NCI-H510A treated with DMSO at 0.1 percent for 48 hours (cell line): Measurements from ENCODE around the gene HDAC1.
"Not testable (repeated sequence)": the region's sequence is repeated elsewhere in the genome, so short reads cannot be mapped to it uniquely, and the experiment has no call there.

ENCODE experiments used
- DNase-seq: peaks from one replicate; lab custom pipeline; 2025; lab: John Stamatoyannopoulos, UW

The HDAC1 gene

DNA sequence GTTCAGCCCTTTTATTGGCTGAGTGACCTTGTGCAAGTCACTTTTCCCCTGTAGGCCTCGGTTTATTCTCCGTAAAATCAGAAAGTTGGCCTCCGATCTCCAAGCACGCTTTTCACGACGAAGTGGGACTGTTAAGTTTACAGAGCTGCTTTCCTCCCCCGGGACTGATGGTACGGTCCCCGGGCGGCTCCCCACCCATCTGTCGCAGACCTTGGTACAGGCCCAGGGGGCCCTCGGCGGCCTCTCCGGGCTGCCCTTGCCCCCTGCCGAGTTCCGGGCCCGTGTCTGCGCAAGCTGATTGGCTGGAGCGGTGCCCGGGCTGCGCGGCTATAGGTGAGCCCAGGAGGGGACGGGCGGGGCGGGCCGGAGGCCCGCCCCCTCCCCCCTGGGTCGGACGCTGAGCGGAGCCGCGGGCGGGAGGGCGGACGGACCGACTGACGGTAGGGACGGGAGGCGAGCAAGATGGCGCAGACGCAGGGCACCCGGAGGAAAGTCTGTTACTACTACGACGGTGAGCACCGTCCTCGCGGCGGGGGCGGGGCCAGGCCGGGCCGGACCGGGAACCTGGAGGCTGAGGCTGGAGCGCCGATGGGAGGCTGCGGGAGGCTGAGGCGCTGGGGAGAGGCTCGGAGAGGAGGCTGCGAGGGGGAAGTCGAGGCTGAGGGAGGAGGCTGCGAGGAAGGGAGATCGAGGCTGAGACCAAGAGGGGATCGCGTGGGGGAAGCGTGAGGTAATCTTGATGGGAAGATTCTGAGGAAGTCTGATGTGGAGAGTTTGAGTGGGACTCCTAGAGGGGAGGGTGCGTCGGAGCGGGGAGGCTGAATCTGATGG lies at the start of gene HDAC1:
Gene HDAC1 (plus strand): TSS at position 376 of the 831 bp plus-strand sequence. CDS start 87 bp downstream, at position 463.
- peak; percentile 89 for DNase-seq

DNA sequence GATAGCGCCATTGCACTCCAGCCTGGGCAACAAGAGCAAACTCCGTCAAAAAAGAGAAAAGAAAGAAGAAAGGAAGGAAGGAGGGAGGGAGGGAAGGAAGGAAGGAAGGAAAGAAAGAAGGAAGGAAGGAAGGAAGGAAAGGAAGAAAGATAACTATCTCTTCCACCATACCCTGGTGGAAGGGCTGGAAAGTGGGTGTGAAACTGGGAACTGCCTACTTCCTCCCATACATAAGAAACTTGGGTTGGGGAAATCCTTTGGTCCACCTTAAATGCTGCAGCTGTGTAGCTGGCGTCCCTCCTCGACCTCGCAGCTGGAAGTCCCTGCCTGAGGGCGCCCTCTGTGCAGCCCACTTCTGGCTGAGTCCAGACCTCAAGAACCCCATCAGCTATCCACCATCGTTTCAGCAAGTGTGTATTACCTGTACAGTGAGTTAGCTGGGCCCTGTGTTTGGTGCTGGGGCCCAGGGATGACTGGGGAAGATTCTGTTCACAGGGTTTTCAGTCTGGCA lies 49.5 kb upstream of the HDAC1 start:
- DNase-seq, result no peak

DNA sequence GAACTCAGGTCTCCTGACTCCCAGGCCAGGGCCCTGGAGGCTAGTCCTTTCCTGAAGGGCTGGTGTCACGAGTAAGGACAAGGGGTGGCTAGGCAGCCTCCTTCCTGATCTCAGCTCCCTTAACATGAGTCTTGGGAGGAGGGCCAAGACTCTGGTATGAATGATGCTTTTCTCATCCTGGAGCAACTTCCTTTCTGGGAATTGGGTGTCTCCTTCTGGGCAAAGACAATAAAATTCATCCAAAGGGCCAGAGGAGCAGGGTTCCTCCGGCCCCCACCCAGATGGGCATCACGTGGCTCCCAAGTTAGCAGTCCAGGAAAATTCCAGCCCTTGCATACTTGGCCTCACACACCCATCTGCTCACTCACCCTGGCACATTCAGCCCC lies 45.0 kb upstream of the HDAC1 start, which contains the start of gene FAM167B:
Gene FAM167B (plus strand): TSS at position 335 of the 386 bp plus-strand sequence. CDS start 200 bp downstream, outside the sequence.
- no peak for DNase-seq

DNA sequence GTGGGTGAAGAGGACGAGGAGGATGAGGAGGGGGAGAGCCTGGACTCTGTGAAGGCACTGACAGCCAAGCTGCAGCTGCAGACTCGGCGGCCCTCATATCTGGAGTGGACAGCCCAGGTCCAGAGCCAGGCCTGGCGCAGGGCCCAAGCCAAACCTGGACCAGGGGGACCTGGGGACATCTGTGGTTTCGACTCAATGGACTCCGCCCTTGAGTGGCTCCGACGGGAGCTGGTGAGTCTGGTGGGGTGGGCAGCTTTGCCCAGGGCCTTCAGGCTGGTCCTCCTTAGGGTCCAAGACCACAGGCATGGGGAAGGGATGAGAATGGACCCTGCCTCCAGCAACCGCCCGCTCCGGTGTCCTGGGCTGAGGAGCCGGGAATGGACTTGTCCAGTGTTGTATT lies 44.4 kb upstream of the HDAC1 start:
- no peak for DNase-seq

DNA sequence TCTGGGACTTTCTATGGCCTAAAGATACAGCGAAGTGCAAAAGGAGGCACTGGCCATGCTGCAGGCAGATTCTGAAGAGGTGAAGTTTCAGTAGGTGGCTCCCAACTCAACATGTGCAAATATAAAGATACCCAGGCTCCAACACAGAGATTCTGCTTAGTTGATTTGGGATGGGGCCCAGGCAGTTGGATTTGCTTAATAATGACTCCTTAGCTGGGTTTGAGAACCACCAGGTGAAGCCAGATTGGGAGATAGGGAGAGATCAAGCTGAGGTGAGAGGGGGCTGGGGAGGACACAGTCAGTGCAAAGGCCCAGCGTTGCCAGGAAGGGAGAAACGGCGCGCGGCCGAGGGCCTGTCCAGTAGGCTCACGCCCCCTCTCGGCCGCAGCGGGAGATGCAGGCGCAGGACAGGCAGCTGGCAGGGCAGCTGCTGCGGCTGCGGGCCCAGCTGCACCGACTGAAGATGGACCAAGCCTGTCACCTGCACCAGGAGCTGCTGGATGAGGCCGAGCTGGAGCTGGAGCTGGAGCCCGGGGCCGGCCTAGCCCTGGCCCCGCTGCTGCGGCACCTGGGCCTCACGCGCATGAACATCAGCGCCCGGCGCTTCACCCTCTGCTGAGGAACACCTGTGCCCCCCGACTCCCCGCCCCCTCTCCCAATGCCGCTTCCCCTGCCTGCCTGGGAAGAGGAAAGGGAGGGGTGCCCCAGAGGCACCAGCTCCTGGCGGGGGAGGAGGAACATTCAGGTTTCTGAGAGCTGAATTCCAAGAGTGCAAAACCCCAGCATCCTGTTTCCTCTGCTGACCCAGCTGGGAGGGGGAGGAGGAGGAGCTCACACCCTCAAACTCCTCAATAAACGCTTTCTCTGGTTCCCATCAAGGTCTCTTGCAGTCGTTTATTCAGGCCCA lies 43.6 kb upstream of the HDAC1 start:
- peak; percentile 75 for DNase-seq

DNA sequence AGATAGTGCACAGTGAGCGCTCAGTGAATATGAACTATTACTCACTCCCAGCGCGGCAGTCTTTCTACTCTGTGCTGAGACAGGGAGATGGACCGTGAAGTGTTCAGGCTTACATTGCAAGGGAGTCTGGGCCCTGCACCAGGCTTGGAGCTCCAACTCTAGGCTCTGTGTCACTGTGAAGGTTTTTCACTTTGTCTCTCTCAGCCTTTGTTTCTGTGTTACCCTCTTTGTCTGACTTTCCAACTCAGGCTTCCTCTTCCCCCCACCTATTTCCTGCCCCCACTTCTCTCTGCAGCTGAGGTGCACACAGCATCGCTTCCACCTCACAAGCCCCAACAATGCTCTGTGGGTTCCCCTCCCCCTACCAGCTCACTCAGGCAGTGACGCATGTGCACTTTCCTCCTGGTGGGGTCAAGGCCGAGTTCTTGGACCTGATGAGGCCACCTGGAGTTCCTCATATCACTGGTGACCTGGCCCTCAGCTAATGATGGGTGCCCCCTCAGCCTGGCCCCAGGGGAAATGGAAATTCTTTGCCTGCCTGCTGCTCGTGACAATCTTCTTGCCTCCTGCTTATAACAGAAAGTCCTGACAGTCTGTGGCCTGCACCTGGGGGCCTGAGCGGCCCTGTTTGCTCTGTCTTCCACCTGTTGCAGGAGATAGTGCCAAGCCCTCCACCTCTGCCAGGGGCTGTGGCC lies 41.9 kb upstream of the HDAC1 start:
- DNase-seq, result no peak

DNA sequence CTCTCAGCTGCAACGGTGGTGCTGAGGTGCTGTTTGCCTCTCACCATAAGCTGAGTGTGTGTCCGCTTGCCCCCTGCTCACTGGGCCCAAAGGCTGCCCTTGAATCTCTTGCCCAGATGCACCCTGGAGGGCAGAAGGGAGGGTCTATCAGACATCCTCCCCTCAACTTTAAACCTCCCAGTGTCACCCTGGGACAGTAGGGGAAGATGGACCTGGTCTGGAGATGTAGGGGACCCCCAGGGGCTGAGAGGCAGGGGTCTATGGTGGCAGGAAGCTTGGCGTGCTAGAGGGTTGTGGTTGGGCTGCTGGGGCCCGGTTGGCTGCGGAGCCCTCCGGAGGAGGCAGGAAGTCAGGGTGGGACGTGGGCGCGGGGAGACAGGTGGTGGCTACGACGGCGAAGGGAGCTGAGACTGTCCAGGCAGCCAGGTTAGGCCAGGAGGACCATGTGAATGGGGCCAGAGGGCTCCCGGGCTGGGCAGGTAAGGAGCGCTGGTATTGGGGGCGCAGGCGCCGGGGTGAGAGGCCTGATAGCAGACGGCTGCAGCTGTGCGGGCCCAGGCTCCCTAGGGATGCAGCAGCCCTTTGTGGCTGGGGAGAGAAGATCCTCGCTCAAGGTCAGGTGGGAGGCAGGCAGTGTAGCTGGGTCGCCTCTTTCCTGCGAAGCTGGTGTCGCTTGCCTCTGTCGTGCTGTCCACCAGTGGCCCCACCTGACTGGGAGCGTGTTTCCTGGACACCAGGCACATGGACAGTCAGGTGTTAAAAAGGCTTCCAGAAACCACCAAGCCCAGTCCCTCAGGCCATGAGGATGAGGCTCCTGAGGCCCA lies 40.8 kb upstream of the HDAC1 start, which contains the start of gene LCK:
Gene LCK (plus strand): TSS at position 373 of the 824 bp plus-strand sequence. CDS start 23,065 bp downstream, outside the sequence.
- no peak for DNase-seq

DNA sequence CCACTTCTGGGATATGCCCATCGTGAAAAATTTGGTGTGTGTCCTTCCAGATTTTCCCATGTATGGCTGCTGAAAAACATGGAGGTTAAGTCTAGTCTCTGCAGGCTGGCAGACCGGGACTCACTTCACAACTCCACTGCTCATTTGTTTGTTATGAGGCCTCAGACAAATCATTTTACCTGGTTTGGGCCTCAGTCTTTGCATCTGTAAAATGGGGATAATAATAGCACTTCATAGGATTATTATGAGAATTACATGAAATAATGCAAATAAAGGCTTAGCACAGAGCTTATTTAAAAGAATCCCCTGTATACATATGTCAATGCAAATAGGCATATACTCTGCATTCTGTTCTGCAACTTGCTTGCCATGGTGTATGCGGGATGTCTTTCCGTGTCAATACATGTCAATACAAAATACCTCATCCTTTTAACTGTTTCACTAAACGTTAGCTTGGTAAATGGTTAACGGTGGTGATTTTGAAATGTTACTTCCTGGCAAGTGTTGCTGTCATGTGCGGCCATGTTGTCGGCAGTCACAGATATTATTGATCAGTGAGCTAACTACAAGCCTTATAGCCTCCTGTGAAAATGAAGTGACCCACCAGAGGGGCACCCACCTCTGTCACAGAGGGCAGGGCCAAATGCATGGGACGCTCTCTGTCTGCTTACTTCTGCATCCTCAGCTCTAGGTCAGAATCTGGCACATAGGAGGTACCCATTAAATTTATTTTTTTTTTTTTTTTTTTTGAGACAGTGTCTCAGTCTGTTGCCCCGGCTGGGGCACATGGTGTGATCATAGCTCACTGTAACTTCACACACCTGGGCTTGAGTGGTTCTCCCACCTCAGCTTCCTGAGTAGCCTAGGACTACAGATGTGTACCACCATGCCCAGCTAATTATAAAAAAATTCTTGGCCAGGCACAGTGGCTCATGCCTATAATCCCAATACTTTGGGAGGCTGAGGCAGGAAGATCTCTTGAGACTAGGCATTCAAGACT lies 36.5 kb upstream of the HDAC1 start:
- DNase-seq, result no peak

DNA sequence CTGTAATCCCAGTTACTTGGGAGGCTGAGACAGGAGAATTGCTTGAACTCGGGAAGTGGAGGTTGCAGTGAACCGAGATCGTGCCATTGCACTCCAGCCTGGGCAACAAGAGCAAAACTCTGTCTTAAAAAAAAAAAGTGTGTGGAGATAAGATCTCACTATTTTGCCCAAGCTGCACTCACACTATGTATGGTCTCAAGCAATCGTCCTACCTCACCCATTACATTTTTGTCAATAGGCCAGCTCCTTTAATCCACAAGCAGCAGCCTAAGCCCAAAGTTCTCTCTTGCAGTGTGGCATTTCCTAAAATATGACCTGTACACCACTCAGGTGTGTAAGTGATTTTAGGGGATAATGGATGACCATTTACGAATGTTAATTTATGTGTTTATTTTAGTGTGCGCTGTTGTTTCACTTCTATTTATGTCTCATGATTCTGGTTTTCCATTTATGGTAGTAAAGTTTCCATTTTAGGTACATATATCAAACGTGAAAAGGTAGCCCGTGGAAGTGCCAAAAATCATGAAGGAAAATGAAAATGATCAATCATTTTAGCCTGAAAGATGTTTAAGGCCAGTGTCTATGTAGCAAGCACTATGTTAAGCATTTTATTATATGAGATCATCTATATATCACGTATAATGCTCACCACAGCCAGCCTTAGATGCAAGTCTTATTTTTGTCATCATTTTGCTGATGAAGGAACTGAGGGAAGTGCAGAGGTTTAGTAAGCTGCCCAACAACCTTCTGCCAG lies 35.2 kb upstream of the HDAC1 start:
- DNase-seq, result no peak

DNA sequence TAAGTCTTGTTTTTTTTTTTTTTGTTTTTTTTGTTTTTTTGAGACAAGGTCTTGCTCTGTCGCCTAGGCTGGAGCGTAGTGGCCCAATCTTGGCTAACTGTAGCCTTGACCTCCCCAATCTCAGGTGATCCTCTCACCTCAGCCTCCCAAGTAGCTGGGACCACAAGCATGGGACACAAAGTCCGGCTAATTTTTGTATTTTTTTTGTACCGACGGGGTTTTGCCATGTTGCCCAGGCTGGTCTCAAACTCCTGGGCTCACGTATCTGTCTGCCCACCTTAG lies 34.7 kb upstream of the HDAC1 start:
- no peak for DNase-seq

DNA sequence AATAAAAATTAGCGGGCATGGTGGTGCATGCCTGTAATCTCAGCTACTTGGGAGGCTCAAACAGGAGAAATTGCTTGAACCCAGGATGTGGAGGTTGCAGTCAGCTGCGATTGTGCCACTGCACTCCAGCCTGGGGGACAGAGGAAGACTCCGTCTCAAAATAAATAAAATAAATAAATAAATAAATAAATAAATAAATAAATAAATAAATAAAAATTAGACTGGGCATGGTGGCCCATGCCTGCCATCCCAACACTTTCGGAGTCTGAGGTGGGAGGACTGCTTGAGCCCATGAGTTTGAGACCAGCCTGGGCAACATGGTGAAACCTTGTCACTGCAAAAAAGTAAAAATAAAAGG lies 28.7 kb upstream of the HDAC1 start:
- DNase-seq, result not testable (repeated sequence)

DNA sequence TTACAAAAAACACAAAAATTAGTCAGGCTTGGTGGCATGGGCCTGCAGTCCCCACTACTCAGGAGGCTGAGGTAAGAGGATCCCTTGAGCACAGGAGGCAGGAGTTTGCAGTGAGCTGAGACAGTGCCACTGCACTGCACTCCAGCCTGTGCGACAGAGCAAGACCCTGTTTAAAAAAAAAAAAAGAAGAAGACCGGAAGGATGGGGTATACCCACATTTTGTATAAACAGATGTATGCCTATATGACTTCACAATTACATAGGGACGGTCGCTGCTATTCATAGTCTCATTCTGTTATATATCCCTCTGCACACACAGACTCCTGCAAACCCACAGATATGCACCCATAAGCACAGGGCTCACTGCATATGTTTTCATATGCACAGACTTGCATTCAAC lies 28.1 kb upstream of the HDAC1 start:
- DNase-seq, result no peak

DNA sequence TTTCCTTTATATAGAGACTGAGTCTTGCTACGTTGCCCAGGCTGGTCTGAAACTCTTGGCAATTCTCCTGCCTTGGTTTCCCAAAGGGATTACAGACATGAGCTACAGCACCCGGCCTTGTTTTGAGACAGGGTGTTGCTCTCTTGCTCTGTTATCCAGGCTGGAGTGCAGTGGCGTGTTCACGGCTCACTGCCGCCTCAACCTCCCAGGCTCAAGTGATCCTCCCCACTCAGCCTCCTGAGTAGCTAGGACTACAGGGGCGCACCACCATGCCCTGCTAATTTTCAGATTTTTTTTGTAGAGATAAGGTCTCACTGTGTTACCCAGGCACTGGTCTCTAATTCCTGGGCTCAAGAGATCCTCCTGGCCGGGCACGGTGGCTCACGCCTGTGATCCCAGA lies 26.0 kb upstream of the HDAC1 start:
- no peak for DNase-seq

DNA sequence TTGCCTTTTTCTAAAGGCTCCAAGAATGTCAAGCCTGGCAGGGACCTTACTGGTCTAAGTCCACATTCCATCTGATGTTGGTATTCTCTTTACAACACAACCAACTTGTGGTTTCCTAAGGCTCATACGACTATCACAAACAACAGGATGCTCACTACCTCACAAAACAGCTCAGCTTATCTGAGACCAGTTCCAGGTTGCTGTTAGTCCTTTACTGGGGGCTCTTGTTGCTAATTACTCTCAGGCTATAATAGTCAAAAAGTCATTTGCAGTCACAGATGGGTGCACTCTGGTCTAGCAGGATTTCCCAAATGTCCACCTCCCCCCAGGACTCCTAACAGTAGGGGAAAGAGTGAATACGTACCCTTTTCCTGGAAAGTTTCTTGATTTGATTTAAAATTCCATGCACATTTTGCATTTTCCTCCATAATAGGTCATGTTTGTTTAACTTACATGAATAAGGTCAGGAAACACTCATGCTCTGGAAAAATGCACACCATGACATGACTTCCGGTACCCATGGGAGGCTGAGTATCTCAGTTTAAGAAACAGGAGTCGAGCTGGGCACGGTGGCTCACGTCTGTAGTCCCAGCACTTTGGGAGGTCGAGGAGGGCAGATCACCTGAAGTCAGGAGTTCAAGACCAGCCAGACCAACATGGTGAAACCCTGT lies 24.8 kb upstream of the HDAC1 start:
- no peak for DNase-seq

DNA sequence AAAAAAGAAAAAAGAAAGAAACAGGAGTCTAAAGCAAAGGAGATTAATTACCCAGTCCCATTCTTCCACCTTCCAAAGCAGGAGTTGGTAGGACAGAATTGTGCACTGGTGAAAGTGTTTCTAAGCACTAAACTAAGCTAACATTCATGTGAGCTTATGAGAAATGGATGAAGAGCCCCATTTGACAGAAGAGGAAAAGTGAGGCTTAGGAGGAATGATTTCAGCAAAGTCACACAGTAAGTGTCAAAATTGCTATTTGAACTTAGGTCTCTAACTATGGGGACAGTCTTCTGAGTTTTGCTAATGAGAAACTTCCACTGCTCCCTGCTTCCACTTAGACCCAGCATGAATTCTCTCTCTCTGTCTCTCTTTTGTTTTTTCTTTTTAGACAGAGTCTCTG lies 22.1 kb upstream of the HDAC1 start:
- no peak for DNase-seq

DNA sequence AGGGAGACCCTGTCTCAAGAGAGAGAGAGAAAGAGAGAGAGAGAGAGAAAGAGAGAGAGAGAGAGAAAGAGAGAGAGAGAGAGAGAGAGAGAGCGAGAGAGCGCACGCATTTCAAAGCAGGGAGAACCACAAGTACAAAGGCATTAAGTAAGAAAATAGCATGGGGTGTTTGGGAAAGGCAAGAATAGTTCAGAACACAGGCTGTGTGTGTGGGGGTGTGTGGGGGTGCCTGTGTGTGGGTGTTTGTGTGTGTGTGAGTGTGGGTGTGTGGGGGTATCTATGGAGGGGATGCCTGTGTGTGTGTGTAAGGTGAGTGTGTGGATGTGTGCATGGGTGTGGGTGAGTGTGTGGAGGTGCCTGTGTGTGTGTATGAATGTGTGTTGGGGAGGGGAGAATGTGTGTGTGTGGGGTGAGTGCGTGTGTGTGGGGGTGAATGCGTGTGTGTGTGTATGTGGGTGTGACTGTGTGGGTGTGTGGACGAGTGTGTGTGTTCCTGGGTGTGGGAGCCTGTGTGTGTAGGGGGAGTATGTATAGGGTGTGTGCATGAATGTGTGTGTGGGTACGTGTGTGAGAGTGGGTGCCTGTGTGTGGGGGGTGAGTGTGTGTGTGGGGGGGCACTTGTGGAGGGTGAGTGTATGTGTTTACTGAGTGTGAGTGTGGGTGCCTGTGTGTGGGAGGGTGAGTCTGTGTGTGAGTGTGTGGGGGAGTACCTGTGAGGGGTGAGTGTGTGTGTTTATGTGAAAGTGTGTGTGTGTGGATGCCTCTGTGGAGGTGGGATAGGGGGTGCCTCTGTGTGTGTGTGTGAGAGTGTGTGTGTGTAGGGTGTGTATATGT lies 19.1 kb upstream of the HDAC1 start:
- DNase-seq, result no peak

DNA sequence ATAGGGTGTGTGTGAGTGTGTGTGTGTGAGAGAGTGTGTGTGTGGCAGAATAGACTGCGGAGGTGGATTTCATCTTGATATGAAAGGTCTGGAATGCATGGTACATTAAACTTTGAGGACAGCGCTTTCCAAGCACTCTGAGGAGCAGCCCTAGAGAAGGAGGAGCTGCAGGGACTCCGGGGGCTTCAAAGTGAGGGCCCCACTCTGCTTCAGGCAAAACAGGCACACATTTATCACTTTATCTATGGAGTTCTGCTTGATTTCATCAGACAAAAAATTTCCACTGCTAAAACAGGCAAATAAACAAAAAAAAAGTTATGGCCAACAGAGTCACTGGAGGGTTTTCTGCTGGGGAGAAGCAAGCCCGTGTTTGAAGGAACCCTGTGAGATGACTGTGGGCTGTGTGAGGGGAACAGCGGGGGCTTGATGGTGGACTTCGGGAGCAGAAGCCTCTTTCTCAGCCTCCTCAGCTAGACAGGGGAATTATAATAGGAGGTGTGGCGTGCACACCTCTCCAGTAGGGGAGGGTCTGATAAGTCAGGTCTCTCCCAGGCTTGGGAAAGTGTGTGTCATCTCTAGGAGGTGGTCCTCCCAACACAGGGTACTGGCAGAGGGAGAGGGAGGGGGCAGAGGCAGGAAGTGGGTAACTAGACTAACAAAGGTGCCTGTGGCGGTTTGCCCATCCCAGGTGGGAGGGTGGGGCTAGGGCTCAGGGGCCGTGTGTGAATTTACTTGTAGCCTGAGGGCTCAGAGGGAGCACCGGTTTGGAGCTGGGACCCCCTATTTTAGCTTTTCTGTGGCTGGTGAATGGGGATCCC lies 18.3 kb upstream of the HDAC1 start:
- peak; percentile 74 for DNase-seq
